Testis (tissue), 3 donors: ENCODE measurements around the gene THADA. TPM values are rescaled to one million over a fixed set of nuclear protein-coding genes. Genes with fewer than 3 reads are reported as not detected.

ENCODE experiments used
- DNase-seq: peaks from one replicate; pipeline ENCODE4 v3.0.0-alpha.2; 2019
- H3K27ac ChIP-seq, 2 donors: fragments of 200-600 bp; sonication (generic); one replicate each; pipeline ENCODE4 v1.5.1; 2019
- H3K27me3 ChIP-seq: fragments of 200-600 bp; sonication (generic); one replicate; pipeline ENCODE4 v1.5.1; 2019
- H3K36me3 ChIP-seq: fragments of 200-600 bp; sonication (generic); one replicate; pipeline ENCODE4 v1.5.1; 2017; ENCODE audit warnings: low read depth; ENCODE audit errors: missing control alignments
- H3K4me1 ChIP-seq: fragments of 200-600 bp; sonication (generic); one replicate; pipeline ENCODE4 v1.5.1; 2019
- H3K4me3 ChIP-seq, 2 donors: fragments of 200-600 bp; sonication (generic); one replicate each; pipeline ENCODE4 v1.5.1; 2017 to 2019
- H3K9me3 ChIP-seq: fragments of 200-600 bp; sonication (generic); one replicate; pipeline ENCODE4 v1.5.1; 2017
- CTCF ChIP-seq, 3 experiments: fragments of 450-650 bp in 2 of 3; fragments of 200-600 bp in 1 of 3; sonication (generic) in 1 of 3; IDR thresholded peaks; one replicate each; pipeline ENCODE4 v1.5.1; 2016 to 2019; ENCODE audit warnings: antibody characterized with exemption in 3 of 3, mild to moderate bottlenecking in 2 of 3, moderate library complexity in 1 of 3
- POLR2A ChIP-seq: fragments of 450-650 bp; IDR thresholded peaks from one replicate; pipeline ENCODE4 v1.6.1; 2017; ENCODE audit warnings: antibody characterized with exemption, mild to moderate bottlenecking, moderate library complexity
- WGBS, 2 donors: methylation state at CpG; one replicate each; pipeline ENCODE4 v1.1.5; 2018; 5-methylcytosine and 5-hydroxymethylcytosine counted together
- intact Hi-C: fragments of 100-400 bp; cut with DNase I; formaldehyde crosslinking; loops from one replicate; pipeline ENCODE4 v1.15.1; 2023; ENCODE audit warnings: low total_unique reads
- polyA plus RNA-seq: library from polyadenylated mRNA; stranded (reverse); fragments of 350-450 nt; fragmentation: Illumina TruSeq; extraction: RNeasy Lipid Tissue Mini Kit (QIAGEN cat#74804); gene quantifications from one replicate; pipeline ENCODE4 v1.2.3, GENCODE V29; 2014; ENCODE audit warnings: low read depth, low replicate concordance; ENCODE audit not compliant: insufficient read depth
- total RNA-seq, 2 donors: library from RNA; depleted of rRNA; stranded (reverse); fragments of >200 nt; gene quantifications; one replicate each; pipeline ENCODE4 v1.2.3, GENCODE V29; 2016

THADA gene
- total and polyA plus RNA-seq, 3 donors from 2014 or later = 29.5 to 43.9 (median 39.5) TPM

- Histone ChIP-seq H3K27me3 (no peaks in the 10 kb centered on the region), H3K36me3 (no peaks in the 10 kb centered on the region), H3K27ac (no peak overlapping the region), H3K4me3 (no peak overlapping the region), H3K9me3 (no peaks in the 10 kb centered on the region), H3K4me1 (no peaks in the 10 kb centered on the region)
- peak; percentile 84 for DNase-seq
- 51 to 55% methylated on average over 13 to 14 of the region's 14 CpGs for WGBS, 2 donors
- intact Hi-C loops = no loop called here
- TF ChIP-seq POLR2A = no peak
- peak; percentile 60 to 75 (median 71) for TF ChIP-seq CTCF (IDR thresholded peaks at IDR 0.05)
Measured at GRCh38 chr2:43611987-43612894, 16.4 kb upstream of the THADA start.

GRCh38 chr2:43610361-43610760 is 14.5 kb upstream of the THADA start:
- TF ChIP-seq POLR2A (no peak), CTCF (IDR thresholded peaks at IDR 0.05) (no peak)
- Histone ChIP-seq H3K9me3 (no peaks in the 10 kb centered on the region), H3K27me3 (no peaks in the 10 kb centered on the region), H3K36me3 (no peaks in the 10 kb centered on the region), H3K4me1 (no peaks in the 10 kb centered on the region), H3K27ac (no peak overlapping the region), H3K4me3 (no peak overlapping the region)
- WGBS, 2 donors = 91 to 93% methylated on average over 4 of the region's 4 CpGs
- intact Hi-C loops = no loop called here
- no peak for DNase-seq

GRCh38 chr2:43609290-43609918 is 13.6 kb upstream of the THADA start:
- Histone ChIP-seq H3K9me3 (no peaks in the 10 kb centered on the region), H3K4me3 (no peak overlapping the region), H3K36me3 (no peaks in the 10 kb centered on the region), H3K4me1 (no peaks in the 10 kb centered on the region), H3K27me3 (no peaks in the 10 kb centered on the region), H3K27ac (no peak overlapping the region)
- peak; percentile 41 for DNase-seq
- 38 to 56% methylated on average over 6 of the region's 6 CpGs for WGBS, 2 donors
- no peak for TF ChIP-seq POLR2A
- TF ChIP-seq CTCF (IDR thresholded peaks at IDR 0.05) = peak; percentile 48 to 67 (median 65)
- intact Hi-C loops = no loop called here

GRCh38 chr2:43605851-43606250 is 10.0 kb upstream of the THADA start:
- Histone ChIP-seq H3K27me3 (no peaks in the 10 kb centered on the region), H3K36me3 (no peaks in the 10 kb centered on the region), H3K9me3 (no peaks in the 10 kb centered on the region), H3K27ac (no peak overlapping the region), H3K4me3 (no peak overlapping the region), H3K4me1 (no peaks in the 10 kb centered on the region)
- no peak for DNase-seq
- TF ChIP-seq CTCF (IDR thresholded peaks at IDR 0.05) = no peak
- no peak for TF ChIP-seq POLR2A
- intact Hi-C loops = no loop called here
- WGBS, 2 donors = 86 to 89% methylated on average over 5 of the region's 5 CpGs
